OCI-LY3 (cell line): ENCODE results near the gene PLRG1.

Source experiments
- CTCF ChIP-seq: fragments of 200-600, 300-600 bp; sonication (generic); IDR thresholded peaks from 2 replicates; pipeline ENCODE4 v1.5.1; 2014; ENCODE audit warnings: antibody characterized with exemption, low read length, low read depth
- EZH2phosphoT487 ChIP-seq: fragments of 200-600 bp; shearing (Covaris generic); IDR thresholded peaks from 2 replicates; pipeline ENCODE4 v1.6.1; 2018; ENCODE audit warnings: antibody characterized with exemption, mixed run types, low read depth

- TF ChIP-seq CTCF (no peak), EZH2phosphoT487 (no peak)
These were observed 28.7 kb upstream of the PLRG1 start for GRCh38 chr4:154578919-154579318.
